H9 (cell line): ENCODE measurements around the gene VPS39. TPM values are rescaled to one million over a fixed set of nuclear protein-coding genes. Genes with fewer than 3 reads are reported as not detected.

Source experiments
- DNase-seq: peaks from one replicate; pipeline ENCODE4 v3.0.0-alpha.2; 2017
- H2AFZ ChIP-seq: one replicate; pipeline ENCODE4 v1.6.1; 2013; ENCODE audit warnings: mild to moderate bottlenecking, low read length, control low read depth, moderate library complexity
- H2AK5ac ChIP-seq: 2 replicates; pipeline ENCODE4 v1.6.1; 2013; ENCODE audit warnings: low read length, control low read depth, mixed read lengths; ENCODE audit not compliant: insufficient read length
- H2BK120ac ChIP-seq: one replicate; pipeline ENCODE4 v1.6.1; 2013; ENCODE audit warnings: low read depth, mild to moderate bottlenecking, low read length, control low read depth, inconsistent platforms; ENCODE audit not compliant: poor library complexity, severe bottlenecking
- H2BK12ac ChIP-seq: 2 replicates; pipeline ENCODE4 v1.6.1; 2013; ENCODE audit warnings: low read length, control low read depth, mixed read lengths, low read depth; ENCODE audit not compliant: insufficient read length
- H2BK15ac ChIP-seq: 2 replicates; pipeline ENCODE4 v1.6.1; 2013; ENCODE audit warnings: low read depth, low read length, control low read depth
- H2BK20ac ChIP-seq: one replicate; pipeline ENCODE4 v1.6.1; 2013; ENCODE audit warnings: low read depth, mild to moderate bottlenecking, low read length, control low read depth, inconsistent platforms; ENCODE audit not compliant: poor library complexity, severe bottlenecking
- H2BK5ac ChIP-seq: 2 replicates; pipeline ENCODE4 v1.6.1; 2013; ENCODE audit warnings: low read length, control low read depth, mixed read lengths; ENCODE audit not compliant: insufficient read length
- H3K14ac ChIP-seq: 2 replicates; pipeline ENCODE4 v1.6.1; 2013; ENCODE audit warnings: low read length, control low read depth; ENCODE audit not compliant: insufficient read depth
- H3K18ac ChIP-seq: 2 replicates; pipeline ENCODE4 v1.6.1; 2013; ENCODE audit warnings: low read depth, mild to moderate bottlenecking, mixed read lengths, low read length, control low read depth; ENCODE audit not compliant: insufficient read length
- H3K23ac ChIP-seq: 2 replicates; pipeline ENCODE4 v1.6.1; 2013; ENCODE audit warnings: low read length, control low read depth, mixed read lengths, low read depth; ENCODE audit not compliant: insufficient read length
- H3K23me2 ChIP-seq: 2 replicates; pipeline ENCODE4 v1.6.1; 2013; ENCODE audit warnings: low read depth, mild to moderate bottlenecking, mixed read lengths, low read length, control low read depth; ENCODE audit not compliant: insufficient read length, poor library complexity, severe bottlenecking
- H3K27ac ChIP-seq: 2 replicates; pipeline ENCODE4 v1.5.1; 2013; ENCODE audit warnings: low read length, control low read depth, mixed read lengths, low read depth; ENCODE audit not compliant: insufficient read length
- H3K27me3 ChIP-seq: 2 replicates; pipeline ENCODE4 v1.6.1; 2013; ENCODE audit warnings: low read length, control low read depth, inconsistent platforms; ENCODE audit not compliant: insufficient read depth
- H3K4ac ChIP-seq: 2 replicates; pipeline ENCODE4 v1.6.1; 2013; ENCODE audit warnings: low read depth, mild to moderate bottlenecking, control low read depth, inconsistent platforms, low read length, moderate library complexity
- H3K4me1 ChIP-seq: 2 replicates; pipeline ENCODE4 v1.6.1; 2013; ENCODE audit warnings: low read length, control low read depth, inconsistent platforms; ENCODE audit not compliant: insufficient read depth
- H3K4me2 ChIP-seq: 2 replicates; pipeline ENCODE4 v1.6.1; 2013; ENCODE audit warnings: low read length, control low read depth, mixed read lengths; ENCODE audit not compliant: insufficient read length, insufficient read depth
- H3K56ac ChIP-seq: 2 replicates; pipeline ENCODE4 v1.6.1; 2013; ENCODE audit warnings: low read depth, mild to moderate bottlenecking, mixed read lengths, low read length, control low read depth; ENCODE audit not compliant: insufficient read length
- H3K79me1 ChIP-seq: 2 replicates; pipeline ENCODE4 v1.6.1; 2013; ENCODE audit warnings: low read depth, mild to moderate bottlenecking, moderate library complexity, low read length, control low read depth, inconsistent platforms; ENCODE audit not compliant: insufficient read depth, poor library complexity, severe bottlenecking
- H3K79me2 ChIP-seq: 2 replicates; pipeline ENCODE4 v1.6.1; 2013; ENCODE audit warnings: low read length, control low read depth, inconsistent platforms; ENCODE audit not compliant: insufficient read depth
- H3K9ac ChIP-seq: 2 replicates; pipeline ENCODE4 v1.6.1; 2013; ENCODE audit warnings: low read length, control low read depth, mixed read lengths; ENCODE audit not compliant: insufficient read length; ENCODE audit errors: extremely low read depth
- H3K9me3 ChIP-seq: one replicate; pipeline ENCODE4 v1.6.1; 2013; ENCODE audit warnings: low read depth, low read length, inconsistent platforms; ENCODE audit not compliant: control insufficient read depth
- H3T11ph ChIP-seq: one replicate; pipeline ENCODE4 v1.6.1; 2013; ENCODE audit warnings: mild to moderate bottlenecking, low read length, control low read depth, inconsistent platforms
- H4K20me1 ChIP-seq: one replicate; pipeline ENCODE4 v1.6.1; 2013; ENCODE audit not compliant: control insufficient read depth, insufficient read length, insufficient read depth
- H4K5ac ChIP-seq: 2 replicates; pipeline ENCODE4 v1.6.1; 2013; ENCODE audit warnings: low read depth, mild to moderate bottlenecking, mixed read lengths, low read length, control low read depth; ENCODE audit not compliant: insufficient read length
- H4K8ac ChIP-seq: replicated peaks from 2 replicates; pipeline ENCODE4 v1.6.1; 2013; ENCODE audit warnings: low read length, control low read depth, mixed read lengths, low read depth; ENCODE audit not compliant: insufficient read length
- H4K91ac ChIP-seq: 2 replicates; pipeline ENCODE4 v1.6.1; 2013; ENCODE audit warnings: low read depth, mild to moderate bottlenecking, moderate library complexity, mixed read lengths, low read length, control low read depth; ENCODE audit not compliant: insufficient read length
- H3K27ac Mint-ChIP-seq, 3 experiments: 2 replicates in 2 of 3; 3 replicates in 1 of 3; pipeline ENCODE4 v1.8.0; 2020 to 2021; ENCODE audit warnings: mixed read lengths in 3 of 3, mild to moderate bottlenecking in 1 of 3, moderate library complexity in 1 of 3
- H3K27me3 Mint-ChIP-seq: 2 replicates; pipeline ENCODE4 v1.8.0; 2021; ENCODE audit warnings: low read depth, mild to moderate bottlenecking, moderate library complexity, mixed read lengths
- H3K36me3 Mint-ChIP-seq, 3 experiments: 2 replicates in 2 of 3; 3 replicates in 1 of 3; pipeline ENCODE4 v1.8.0; 2020 to 2021; ENCODE audit warnings: low read depth in 3 of 3, mixed read lengths in 3 of 3; ENCODE audit not compliant: insufficient read depth in 1 of 3
- H3K4me1 Mint-ChIP-seq, 2 experiments: 2 replicates each; pipeline ENCODE4 v1.8.0; 2020; ENCODE audit warnings: mixed read lengths in 2 of 2
- H3K4me3 Mint-ChIP-seq, 2 experiments: 2 replicates in 1 of 2; 3 replicates in 1 of 2; pipeline ENCODE4 v1.8.0; 2020 to 2021; ENCODE audit warnings: mild to moderate bottlenecking in 2 of 2, mixed read lengths in 2 of 2, moderate library complexity in 1 of 2
- H3K9me3 Mint-ChIP-seq, 2 experiments: 2 replicates in 1 of 2; 3 replicates in 1 of 2; pipeline ENCODE4 v1.8.0; 2020; ENCODE audit warnings: mild to moderate bottlenecking in 2 of 2, mixed read lengths in 2 of 2, moderate library complexity in 1 of 2
- CTCF ChIP-seq: fragments of 200-600 bp; sonication (generic); conservative IDR thresholded peaks from 3 replicates; pipeline ENCODE4 v1.8.0; 2021; ENCODE audit warnings: antibody characterized with exemption, mild to moderate bottlenecking
- WGBS: extraction: QIAGEN DNeasy Blood & Tissue Kit; methylation state at CpG from one replicate; pipeline ENCODE4 v1.1.7; 2013; ENCODE audit warnings: missing lambda C conversion rate, low lambda C conversion rate, mixed read lengths; ENCODE audit not compliant: insufficient read length; ENCODE audit errors: extremely low coverage; 5-methylcytosine and 5-hydroxymethylcytosine counted together
- total RNA-seq: library from RNA; stranded (reverse); gene quantifications from 2 replicates; pipeline ENCODE4 v1.2.1, GENCODE V29; 2021

VPS39 gene
- total RNA-seq, 1 experiment from 2014 or later: 48.6 TPM

- Histone ChIP-seq H3K27ac (no peak overlapping the region), H4K91ac (no peak overlapping the region), H3K56ac (no peak overlapping the region), H3K23me2 (no peaks in the 10 kb centered on the region), H3K79me2 (no peaks in the 10 kb centered on the region), H3T11ph (no peak overlapping the region), H3K23ac (no peak overlapping the region), H2BK120ac (no peak overlapping the region), H3K4me1 (no peaks in the 10 kb centered on the region), H2BK20ac (no peak overlapping the region), H3K79me1 (no peaks in the 10 kb centered on the region), H2AFZ (no peak overlapping the region), H2AK5ac (no peak overlapping the region), H2BK15ac (no peak overlapping the region), H3K4me2 (no peak overlapping the region), H2BK12ac (no peak overlapping the region), H4K5ac (no peak overlapping the region), H2BK5ac (no peak overlapping the region), H4K20me1 (no peaks in the 10 kb centered on the region), H3K4ac (no peak overlapping the region), H3K9me3 (no peaks in the 10 kb centered on the region), H3K27me3 (no peaks in the 10 kb centered on the region), H3K9ac (no peak overlapping the region), H4K8ac (no peak overlapping the region), H3K14ac (no peak overlapping the region), H3K18ac (no peak overlapping the region)
- Mint-ChIP-seq H3K27ac (no peak overlapping the region; a peak in 1 of 7 replicates), H3K4me3 (no peak overlapping the region), H3K4me1 (peaks cover 7 to 14% of the 10 kb centered on the region in 2 experiments), H3K9me3 (no peaks in the 10 kb centered on the region), H3K27me3 (no peaks in the 10 kb centered on the region), H3K36me3 (no peaks in the 10 kb centered on the region)
- no peak for TF ChIP-seq CTCF
- no CpG with 5 or more reads among the region's 9 CpGs for WGBS
- DNase-seq: peak; percentile 28
Measured at GRCh38 chr15:42131826-42132806, 76.0 kb downstream of the VPS39 start.
